Neural progenitor cell (in vitro differentiated cells): ENCODE measurements around the gene EIF1.

Source experiments
- CTCF ChIP-seq: fragments of 200-600 bp; sonication (generic); IDR thresholded peaks from 2 replicates; pipeline ENCODE4 v1.5.1; 2017; ENCODE audit warnings: antibody characterized with exemption, mild to moderate bottlenecking
- EZH2 ChIP-seq: fragments of 200-600 bp; sonication (generic); IDR thresholded peaks from 2 replicates; pipeline ENCODE4 v1.6.1; 2017; ENCODE audit warnings: antibody characterized with exemption, mild to moderate bottlenecking, moderate library complexity

DNA sequence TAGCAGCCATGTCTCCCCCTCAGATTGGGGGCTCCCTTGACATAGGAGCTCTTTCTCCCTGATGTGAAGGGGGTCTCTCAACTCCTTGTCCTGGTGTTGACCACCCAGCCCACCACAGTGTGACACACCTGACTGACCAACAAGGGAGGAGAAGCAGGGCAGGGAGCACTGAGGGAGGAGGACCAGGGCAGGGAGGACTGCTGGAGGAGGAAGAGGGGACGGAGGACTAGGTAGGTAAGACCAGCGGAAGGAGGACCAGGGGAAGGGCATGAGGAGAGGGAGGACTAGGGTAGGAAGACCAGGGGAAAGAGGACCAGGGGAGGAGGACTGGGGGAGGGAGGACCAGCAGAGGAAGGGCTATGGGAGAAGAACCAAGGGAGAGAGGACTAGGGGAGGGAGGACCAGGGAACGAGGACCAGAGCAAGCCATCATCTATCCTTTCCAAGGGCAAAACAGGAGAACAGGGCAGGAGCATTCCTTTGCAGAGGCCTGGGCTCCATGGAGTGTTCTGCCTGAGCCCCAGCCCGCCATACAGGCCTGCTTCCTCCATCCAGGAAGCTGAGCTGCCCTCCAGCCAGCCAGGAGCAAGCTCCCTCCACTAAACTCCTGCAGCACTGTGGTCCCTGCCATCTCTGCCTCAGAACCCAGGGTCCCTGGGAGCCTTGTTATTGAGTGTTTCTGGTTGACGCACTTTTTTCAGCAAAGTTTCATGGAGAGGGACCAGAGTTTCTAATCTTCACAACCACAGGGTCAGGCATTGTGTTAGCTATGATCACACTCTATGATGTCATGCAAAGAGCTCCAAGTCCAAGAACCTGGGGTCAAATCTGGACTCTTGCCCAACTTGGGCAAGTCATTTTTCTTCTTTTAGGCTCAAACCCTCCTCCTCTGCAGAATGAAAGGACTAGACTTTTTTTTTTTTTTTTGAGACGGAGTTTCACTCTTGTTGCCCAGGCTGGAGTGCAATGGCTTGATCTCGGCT is 48.9 kb upstream of the EIF1 start:
- TF ChIP-seq CTCF (no peak), EZH2 (no peak)
